HepG2 (cell line): ENCODE measurements around the gene LIMA1. TPM values are rescaled to one million over a fixed set of nuclear protein-coding genes. Genes with fewer than 3 reads are reported as not detected.

Experiments used
- ATAD3A ChIP-seq: sonication (generic); formaldehyde crosslinking; IDR thresholded peaks from 2 replicates; pipeline ENCODE4 v1.4.0; 2020; ENCODE audit warnings: missing genetic modification reagents
- CTCF ChIP-seq: sonication (generic); formaldehyde crosslinking; IDR thresholded peaks from 2 replicates; pipeline ENCODE4 v1.5.0; 2020; ENCODE audit warnings: mild to moderate bottlenecking, missing genetic modification reagents, moderate library complexity
- GATAD1 ChIP-seq: IDR thresholded peaks from 2 replicates; pipeline ENCODE4 v1.6.1; 2016; ENCODE audit warnings: missing genetic modification reagents, missing compliant biosample characterization
- LCORL ChIP-seq, 2 experiments: fragments of 450-650 bp in 1 of 2; sonication (generic) in 1 of 2; formaldehyde crosslinking in 1 of 2; IDR thresholded peaks; 2 replicates each; pipeline versions ENCODE4 v1.5.0 to v1.6.1; 2017 to 2020; ENCODE audit warnings: antibody characterized with exemption in 1 of 2, missing genetic modification reagents in 1 of 2
- MLX ChIP-seq: IDR thresholded peaks from 2 replicates; pipeline ENCODE4 v1.6.1; 2016
- MXD4 ChIP-seq: IDR thresholded peaks from 2 replicates; pipeline ENCODE4 v1.6.1; 2016; ENCODE audit warnings: mild to moderate bottlenecking, missing biosample characterization, missing genetic modification reagents
- NBN ChIP-seq: fragments of 450-650 bp; conservative IDR thresholded peaks from 2 replicates; pipeline ENCODE4 v1.6.1; 2017
- NR2F1 ChIP-seq, 2 experiments: fragments of 450-650 bp in 1 of 2; formaldehyde crosslinking in 1 of 2; IDR thresholded peaks; 2 replicates each; pipeline versions ENCODE4 v1.5.0 to v1.6.1; 2016 to 2020; ENCODE audit warnings: mild to moderate bottlenecking in 1 of 2, missing compliant biosample characterization in 1 of 2, missing genetic modification reagents in 1 of 2, moderate library complexity in 1 of 2
- SOX5 ChIP-seq: IDR thresholded peaks from 2 replicates; pipeline ENCODE4 v1.6.1; 2016; ENCODE audit warnings: borderline replicate concordance
- ZBED4 ChIP-seq: sonication (generic); formaldehyde crosslinking; IDR thresholded peaks from 2 replicates; pipeline ENCODE4 v1.4.0; 2020; ENCODE audit warnings: missing genetic modification reagents, borderline replicate concordance
- ZFP1 ChIP-seq: IDR thresholded peaks from 2 replicates; pipeline ENCODE4 v1.6.1; 2016
- ZGPAT ChIP-seq: IDR thresholded peaks from 2 replicates; pipeline ENCODE4 v1.6.1; 2016; ENCODE audit warnings: mild to moderate bottlenecking
- ZNF160 ChIP-seq: sonication (generic); formaldehyde crosslinking; IDR thresholded peaks from 2 replicates; pipeline ENCODE4 v1.8.0; 2022; ENCODE audit warnings: mild to moderate bottlenecking, inconsistent platforms, missing genetic modification reagents
- ZNF251 ChIP-seq: sonication (generic); formaldehyde crosslinking; IDR thresholded peaks from 2 replicates; pipeline ENCODE4 v1.9.0; 2021; ENCODE audit warnings: mild to moderate bottlenecking, missing genetic modification reagents
- ZNF274 ChIP-seq: sonication (generic); formaldehyde crosslinking; IDR thresholded peaks from 2 replicates; pipeline ENCODE4 v1.5.1; 2020; ENCODE audit warnings: mild to moderate bottlenecking, missing genetic modification reagents
- ZNF276 ChIP-seq: sonication (generic); formaldehyde crosslinking; IDR thresholded peaks from 2 replicates; pipeline ENCODE4 v1.4.0; 2020; ENCODE audit warnings: mild to moderate bottlenecking, low read depth, missing genetic modification reagents
- ZNF34 ChIP-seq: sonication (generic); formaldehyde crosslinking; IDR thresholded peaks from 2 replicates; pipeline ENCODE4 v1.4.0; 2020; ENCODE audit warnings: mild to moderate bottlenecking, missing genetic modification reagents, borderline replicate concordance
- ZNF704 ChIP-seq: sonication (generic); formaldehyde crosslinking; IDR thresholded peaks from 2 replicates; pipeline ENCODE4 v1.8.1; 2023; ENCODE audit warnings: mild to moderate bottlenecking, inconsistent platforms, moderate library complexity, missing genetic modification reagents, borderline replicate concordance
- ZNF713 ChIP-seq: sonication (generic); formaldehyde crosslinking; IDR thresholded peaks from 2 replicates; pipeline ENCODE4 v1.4.0; 2020; ENCODE audit warnings: mild to moderate bottlenecking, missing genetic modification reagents
- ZNF782 ChIP-seq: sonication (generic); formaldehyde crosslinking; IDR thresholded peaks from 2 replicates; pipeline ENCODE4 v1.4.0; 2020; ENCODE audit warnings: missing genetic modification reagents, mild to moderate bottlenecking, borderline replicate concordance
- ZNF788 ChIP-seq: sonication (generic); formaldehyde crosslinking; IDR thresholded peaks from 2 replicates; pipeline ENCODE4 v1.5.0; 2020; ENCODE audit warnings: mild to moderate bottlenecking, missing genetic modification reagents, borderline replicate concordance
- polyA plus RNA-seq, 8 experiments: library from polyadenylated mRNA; depleted of rRNA in 3 of 8; stranded (reverse) in 7 of 8; unstranded in 1 of 8; fragments of >200 nt; fragmentation: Illumina TruSeq in 4 of 8; extraction: Trizol in 4 of 8; gene quantifications; 2 replicates each; pipeline versions ENCODE4 v1.2.1 to v1.2.3, GENCODE V29; 2011 to 2016; ENCODE audit warnings: low read depth in 4 of 8, missing spikeins in 1 of 8, mixed read lengths in 1 of 8; ENCODE audit not compliant: insufficient read depth in 1 of 8
- total RNA-seq, 5 experiments: library from RNA; depleted of rRNA; stranded (reverse); fragments of >200 nt; fragmentation: Illumina TruSeq; extraction: Trizol; gene quantifications; 2 replicates each; pipeline ENCODE4 v1.2.3, GENCODE V29; 2016; ENCODE audit warnings: low read depth in 1 of 5

LIMA1 gene
- total and polyA plus RNA-seq, 2 of the 13 experiments (the other 11 are each of a cell fraction or from before 2014, with no cell fraction given): 13.0 to 19.8 TPM

GRCh38 chr12:50241178-50241577, 42.1 kb downstream of the LIMA1 start (continued):
- TF ChIP-seq ZNF782 (CRISPR knock-in tag): no peak
- no peak for TF ChIP-seq ZNF276
- peak; percentile 63; the same call in 1 of the 2 replicates for TF ChIP-seq SOX5 (CRISPR knock-in tag)
- no peak for TF ChIP-seq ZNF713 (CRISPR knock-in tag)
- peak; percentile 39; the same call in 1 of the 2 replicates for TF ChIP-seq ZGPAT (CRISPR knock-in tag)
- TF ChIP-seq ZFP1: no peak
- no peak for TF ChIP-seq ZNF788 (CRISPR knock-in tag)
- TF ChIP-seq ZNF274 (CRISPR knock-in tag): no peak
- TF ChIP-seq LCORL (IDR thresholded peaks at IDR 0.05): no peak
- no peak for TF ChIP-seq LCORL (CRISPR knock-in tag; IDR thresholded peaks at IDR 0.05)
- TF ChIP-seq CTCF: no peak
- TF ChIP-seq MXD4 (CRISPR knock-in tag): no peak
- no peak for TF ChIP-seq ZNF34
- no peak for TF ChIP-seq NBN
- no peak for TF ChIP-seq ATAD3A (CRISPR knock-in tag)
- no peak for TF ChIP-seq GATAD1 (CRISPR knock-in tag)
- no peak for TF ChIP-seq ZNF704 (CRISPR knock-in tag)
- TF ChIP-seq ZNF251 (CRISPR knock-in tag): no peak
- TF ChIP-seq NR2F1 (CRISPR knock-in tag; IDR thresholded peaks at IDR 0.05): no peak
- TF ChIP-seq MLX (CRISPR knock-in tag): no peak
- TF ChIP-seq ZBED4 (CRISPR knock-in tag): no peak
- TF ChIP-seq ZNF160: no peak
